Measurements from ENCODE around the gene RPL13A.

DNA sequence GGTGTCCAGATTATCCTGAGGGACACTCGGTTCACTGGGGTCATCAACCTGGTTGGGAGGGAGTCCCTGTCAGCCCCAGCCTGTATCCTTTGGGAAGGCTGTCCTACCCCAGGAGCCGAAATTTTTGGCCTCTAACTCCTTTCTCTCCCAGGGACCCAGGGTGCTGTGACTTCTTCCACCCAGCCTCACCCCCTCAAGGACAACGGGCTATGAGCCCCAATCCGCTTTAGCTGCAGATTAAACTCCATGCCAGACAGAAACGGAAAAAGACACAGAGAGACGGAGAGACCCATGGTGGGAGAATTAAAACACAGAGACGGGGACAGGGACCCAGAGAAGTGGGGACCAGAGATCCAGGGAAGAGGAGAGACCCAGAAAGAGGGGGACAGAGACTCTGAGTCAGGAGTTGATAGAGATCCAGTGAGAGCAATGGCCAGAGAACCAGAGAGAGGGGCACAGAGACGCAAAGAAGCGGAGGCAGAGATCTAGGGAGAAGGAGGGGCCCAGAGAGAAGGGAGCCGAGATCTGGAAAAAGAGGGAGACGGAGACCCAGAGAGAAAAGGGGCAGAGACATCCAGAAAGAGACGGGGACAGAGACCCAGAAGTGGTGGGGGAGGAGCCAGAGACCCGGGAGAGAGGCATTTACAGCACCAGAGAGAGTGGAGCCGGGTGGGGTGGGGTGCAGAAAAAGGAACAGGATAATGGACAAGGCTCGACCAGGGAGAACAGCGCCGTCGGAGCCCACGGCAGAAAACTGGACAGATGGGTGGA, 46.8 kb upstream of the RPL13A start:
- TF ChIP-seq EZH2 (IDR thresholded peaks at IDR 0.05; ENCODE audit: borderline replicate concordance, low read length), result no peak
- TF ChIP-seq, protein P1, sequence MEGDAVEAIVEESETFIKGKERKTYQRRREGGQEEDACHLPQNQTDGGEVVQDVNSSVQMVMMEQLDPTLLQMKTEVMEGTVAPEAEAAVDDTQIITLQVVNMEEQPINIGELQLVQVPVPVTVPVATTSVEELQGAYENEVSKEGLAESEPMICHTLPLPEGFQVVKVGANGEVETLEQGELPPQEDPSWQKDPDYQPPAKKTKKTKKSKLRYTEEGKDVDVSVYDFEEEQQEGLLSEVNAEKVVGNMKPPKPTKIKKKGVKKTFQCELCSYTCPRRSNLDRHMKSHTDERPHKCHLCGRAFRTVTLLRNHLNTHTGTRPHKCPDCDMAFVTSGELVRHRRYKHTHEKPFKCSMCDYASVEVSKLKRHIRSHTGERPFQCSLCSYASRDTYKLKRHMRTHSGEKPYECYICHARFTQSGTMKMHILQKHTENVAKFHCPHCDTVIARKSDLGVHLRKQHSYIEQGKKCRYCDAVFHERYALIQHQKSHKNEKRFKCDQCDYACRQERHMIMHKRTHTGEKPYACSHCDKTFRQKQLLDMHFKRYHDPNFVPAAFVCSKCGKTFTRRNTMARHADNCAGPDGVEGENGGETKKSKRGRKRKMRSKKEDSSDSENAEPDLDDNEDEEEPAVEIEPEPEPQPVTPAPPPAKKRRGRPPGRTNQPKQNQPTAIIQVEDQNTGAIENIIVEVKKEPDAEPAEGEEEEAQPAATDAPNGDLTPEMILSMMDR (conservative IDR thresholded peaks at IDR 0.05 in 1 of 2, IDR thresholded peaks at IDR 0.05 in 1 of 2; ENCODE audit: extremely low read depth in 1 of 2, insufficient read depth in 1 of 2, low read depth in 1 of 2, low read length in 2 of 2), result no peak

Measured in mammary epithelial cell (primary cell).